GM10248 (cell line): ENCODE data around the gene SANBR.

Experiments
- CTCF ChIA-PET: fragments of 300-600 bp; sonication (Branson Sonifier 250); formaldehyde crosslinking; extraction: SDS; loops from one replicate; lab custom pipeline; 2021; ENCODE audit warnings: antibody characterized with exemption; lab: Yijun Ruan, JAX
- POLR2A ChIA-PET: fragments of 350-650 bp; sonication (Branson Sonifier 250); formaldehyde crosslinking; extraction: SDS; loops from one replicate; lab custom pipeline; 2020; ENCODE audit warnings: antibody characterized with exemption; lab: Yijun Ruan, JAX
- DNase-seq: peaks from one replicate; pipeline ENCODE4 v3.0.0; 2012; ENCODE audit errors: extremely low spot score
- CTCF ChIP-seq: IDR thresholded peaks from 2 replicates; pipeline ENCODE4 v1.5.1; 2012; ENCODE audit warnings: mild to moderate bottlenecking, low read depth; ENCODE audit errors: extremely low read depth, missing control alignments, control extremely low read depth

Gene SANBR

GRCh38 chr2:61042807-61043206 lies 22.9 kb upstream of the SANBR start:
- TF ChIP-seq CTCF = no peak
- no peak for DNase-seq
- ChIA-PET POLR2A (no interaction called here), CTCF (no interaction called here)

- ChIA-PET POLR2A (no interaction called here), CTCF (no interaction called here)
- TF ChIP-seq CTCF = no peak
- DNase-seq = peak; percentile 15
These were observed 21.0 kb upstream of the SANBR start for GRCh38 chr2:61044636-61045035.

GRCh38 chr2:61045226-61045625 lies 20.4 kb upstream of the SANBR start:
- no peak for DNase-seq
- CTCF ChIA-PET = no interaction called here
- POLR2A ChIA-PET = no interaction called here
- TF ChIP-seq CTCF = no peak

GRCh38 chr2:61045999-61046398 lies 19.7 kb upstream of the SANBR start:
- POLR2A ChIA-PET = no interaction called here
- CTCF ChIA-PET = no interaction called here
- DNase-seq = no peak
- TF ChIP-seq CTCF = no peak

GRCh38 chr2:61055557-61055956 lies 10.1 kb upstream of the SANBR start:
- ChIA-PET POLR2A (no interaction called here), CTCF (no interaction called here)
- TF ChIP-seq CTCF = no peak
- no peak for DNase-seq

GRCh38 chr2:61057562-61057961 lies 8.1 kb upstream of the SANBR start:
- ChIA-PET POLR2A (no interaction called here), CTCF (no interaction called here)
- no peak for DNase-seq
- no peak for TF ChIP-seq CTCF

- no peak for DNase-seq
- POLR2A ChIA-PET = no interaction called here
- no peak for TF ChIP-seq CTCF
- CTCF ChIA-PET = no interaction called here
These were observed 6.3 kb upstream of the SANBR start for GRCh38 chr2:61059382-61059781.
